Sigmoid colon (tissue), 7 donors: ENCODE results near the gene FUT2. TPM values are rescaled to one million over a fixed set of nuclear protein-coding genes. Genes with fewer than 3 reads are reported as not detected.
"Not testable (repeated sequence)": the region's sequence is repeated elsewhere in the genome, so short reads cannot be mapped to it uniquely, and the experiment has no call there.

Experiments
- DNase-seq: peaks from one replicate; pipeline ENCODE4 v3.0.0-alpha.2; 2019
- H3K27ac ChIP-seq, 4 donors: fragments of 200-600 bp; sonication (generic); one replicate each; pipeline ENCODE4 v1.5.1; 2016 to 2019; ENCODE audit warnings: mild to moderate bottlenecking in 1 of 4
- H3K27me3 ChIP-seq, 3 donors: fragments of 200-600 bp; sonication (generic); one replicate each; pipeline ENCODE4 v1.5.1; 2019; ENCODE audit warnings: mild to moderate bottlenecking in 1 of 3
- H3K36me3 ChIP-seq, 4 donors: fragments of 200-600 bp; sonication (generic); one replicate each; pipeline ENCODE4 v1.5.1; 2016 to 2019
- H3K4me1 ChIP-seq, 4 donors: fragments of 200-600 bp; sonication (generic); one replicate each; pipeline ENCODE4 v1.5.1; 2017 to 2019
- H3K4me3 ChIP-seq, 4 donors: fragments of 200-600 bp; sonication (generic); one replicate each; pipeline ENCODE4 v1.5.1; 2017 to 2019; ENCODE audit warnings: mild to moderate bottlenecking in 2 of 4, moderate library complexity in 1 of 4
- H3K9me3 ChIP-seq, 4 donors: fragments of 200-600 bp in 3 of 4; sonication (generic) in 3 of 4; one replicate each; pipeline versions ENCODE4 v1.5.1 to v1.6.1; 2013 to 2019
- EP300 ChIP-seq, 4 donors: sonication (generic); formaldehyde crosslinking; IDR thresholded peaks; one replicate each; pipeline ENCODE4 v1.6.1; 2017; ENCODE audit warnings: antibody characterized with exemption in 4 of 4
- POLR2A ChIP-seq, 2 donors: fragments of 450-650 bp; IDR thresholded peaks; one replicate each; pipeline ENCODE4 v1.6.1; 2016; ENCODE audit warnings: antibody characterized with exemption in 2 of 2, mild to moderate bottlenecking in 2 of 2, moderate library complexity in 2 of 2
- POLR2AphosphoS5 ChIP-seq, 4 donors: sonication (generic); formaldehyde crosslinking; IDR thresholded peaks; one replicate each; pipeline ENCODE4 v1.6.1; 2017; ENCODE audit warnings: antibody characterized with exemption in 4 of 4
- WGBS, 2 donors: extraction: QIAGEN DNeasy Blood & Tissue Kit; methylation state at CpG; one replicate each; pipeline ENCODE4 v1.1.7; 2013; 5-methylcytosine and 5-hydroxymethylcytosine counted together
- intact Hi-C: fragments of 100-400 bp; cut with DNase I; formaldehyde crosslinking; loops from one replicate; pipeline ENCODE4 v1.15.1; 2023
- polyA plus RNA-seq, 3 donors: library from polyadenylated mRNA; stranded (reverse); fragments of 200-250 nt; gene quantifications; one replicate each; pipeline ENCODE4 v1.2.3, GENCODE V29; 2013
- total RNA-seq, 4 donors: library from RNA; depleted of rRNA; stranded (reverse); fragments of >200 nt; gene quantifications; one replicate each; pipeline ENCODE4 v1.1.0, GENCODE V29; 2016
- TF ChIP-seq, protein P1 (sequence below), 4 experiments: fragments of 450-650 bp in 3 of 4; fragments of 200-600 bp in 1 of 4; IDR thresholded peaks; one replicate each; pipeline ENCODE4 v1.5.1; 2016 to 2019; ENCODE audit warnings: antibody characterized with exemption in 4 of 4, mild to moderate bottlenecking in 3 of 4, moderate library complexity in 2 of 4
- donor health status: healthy with polysubstance abuse.
- donor health status: Bipolar disorder and iron deficiency.
- donor health status: healthy.

The FUT2 gene
- total and polyA plus RNA-seq, 7 donors, result 37.2 to 62.7 (median 59.4) TPM; not detected in 4

DNA sequence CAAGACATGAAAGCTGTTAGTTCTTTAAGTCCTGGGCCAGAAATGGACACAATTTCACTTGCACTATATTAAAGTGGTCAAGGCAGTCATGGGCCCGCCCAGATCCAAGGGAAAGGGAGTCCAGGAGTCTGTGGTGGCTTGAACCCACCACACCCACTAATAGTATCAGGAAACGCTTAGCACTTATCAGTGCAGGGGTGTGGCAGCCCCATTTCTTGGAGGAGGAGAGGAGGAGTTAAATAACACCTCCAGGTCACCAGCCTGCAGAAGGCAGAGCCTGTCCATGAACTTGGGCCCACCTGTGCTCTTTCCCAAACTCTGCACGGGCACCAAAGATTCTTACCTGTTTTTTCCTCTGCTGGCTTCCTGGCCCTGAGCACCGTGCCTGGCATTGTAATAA, 17.6 kb upstream of the FUT2 start:
- WGBS, 2 donors, result 15 to 66% methylated on average over 4 of the region's 4 CpGs
- peaks cover 0 to 12% (median 9%) of the 10 kb centered on the region in 4 donors for H3K4me1 ChIP-seq
- no peaks in the 10 kb centered on the region for H3K36me3 ChIP-seq
- H3K27ac ChIP-seq, result no peak overlapping the region
- no peak overlapping the region for H3K4me3 ChIP-seq
- TF ChIP-seq, protein P1, sequence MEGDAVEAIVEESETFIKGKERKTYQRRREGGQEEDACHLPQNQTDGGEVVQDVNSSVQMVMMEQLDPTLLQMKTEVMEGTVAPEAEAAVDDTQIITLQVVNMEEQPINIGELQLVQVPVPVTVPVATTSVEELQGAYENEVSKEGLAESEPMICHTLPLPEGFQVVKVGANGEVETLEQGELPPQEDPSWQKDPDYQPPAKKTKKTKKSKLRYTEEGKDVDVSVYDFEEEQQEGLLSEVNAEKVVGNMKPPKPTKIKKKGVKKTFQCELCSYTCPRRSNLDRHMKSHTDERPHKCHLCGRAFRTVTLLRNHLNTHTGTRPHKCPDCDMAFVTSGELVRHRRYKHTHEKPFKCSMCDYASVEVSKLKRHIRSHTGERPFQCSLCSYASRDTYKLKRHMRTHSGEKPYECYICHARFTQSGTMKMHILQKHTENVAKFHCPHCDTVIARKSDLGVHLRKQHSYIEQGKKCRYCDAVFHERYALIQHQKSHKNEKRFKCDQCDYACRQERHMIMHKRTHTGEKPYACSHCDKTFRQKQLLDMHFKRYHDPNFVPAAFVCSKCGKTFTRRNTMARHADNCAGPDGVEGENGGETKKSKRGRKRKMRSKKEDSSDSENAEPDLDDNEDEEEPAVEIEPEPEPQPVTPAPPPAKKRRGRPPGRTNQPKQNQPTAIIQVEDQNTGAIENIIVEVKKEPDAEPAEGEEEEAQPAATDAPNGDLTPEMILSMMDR (IDR thresholded peaks at IDR 0.05), result no peak
- TF ChIP-seq POLR2A (IDR thresholded peaks at IDR 0.05) (no peak), EP300 (IDR thresholded peaks at IDR 0.05) (no peak), POLR2AphosphoS5 (IDR thresholded peaks at IDR 0.05) (no peak)
- no peaks in the 10 kb centered on the region for H3K27me3 ChIP-seq
- intact Hi-C loops, result no loop called here
- no peaks in the 10 kb centered on the region for H3K9me3 ChIP-seq
- DNase-seq, result no peak

- intact Hi-C loops, H3K36me3 ChIP-seq, H3K9me3 ChIP-seq, H3K27me3 ChIP-seq, H3K27ac ChIP-seq, H3K4me3 ChIP-seq, DNase-seq: not testable (repeated sequence)
- 95 to 96% methylated on average over 19 of the region's 19 CpGs for WGBS, 2 donors
- peaks cover 0 to 12% (median 8%) of the 10 kb centered on the region in 4 donors for H3K4me1 ChIP-seq
These were observed 15.8 kb upstream of the FUT2 start for GRCh38 chr19:48680006-48680405.

DNA sequence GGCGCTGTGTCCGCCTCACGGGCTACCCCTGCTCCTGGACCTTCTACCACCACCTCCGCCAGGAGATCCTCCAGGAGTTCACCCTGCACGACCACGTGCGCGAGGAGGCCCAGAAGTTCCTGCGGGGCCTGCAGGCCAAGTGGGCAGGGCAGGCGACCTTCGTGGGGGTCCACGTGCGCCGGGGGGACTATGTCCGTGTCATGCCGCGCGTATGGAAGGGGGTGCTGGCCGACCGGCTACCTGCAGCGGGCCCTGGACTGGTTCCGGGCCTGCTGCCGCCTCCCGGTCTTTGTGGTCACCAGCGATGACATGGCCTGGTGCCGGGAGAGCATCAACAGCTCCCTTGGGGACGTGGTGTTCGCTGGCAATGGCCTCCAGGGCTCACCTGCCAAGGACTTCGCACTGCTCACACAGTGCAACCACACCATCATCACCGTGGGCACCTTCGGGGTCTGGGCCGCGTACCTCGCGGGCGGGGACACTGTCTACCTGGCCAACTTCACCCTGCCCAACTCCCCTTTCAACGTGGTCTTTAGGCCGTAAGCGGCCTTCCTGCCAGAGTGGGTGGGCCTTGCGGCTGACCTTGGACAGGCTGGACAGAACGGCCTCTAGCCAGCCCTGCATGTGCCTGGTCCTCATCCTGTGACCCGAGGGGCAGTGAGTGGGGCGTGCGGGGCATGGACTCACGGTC, 15.2 kb upstream of the FUT2 start:
- no peak overlapping the region for H3K27ac ChIP-seq
- H3K4me3 ChIP-seq, result no peak overlapping the region
- intact Hi-C loops, result no loop called here
- H3K9me3 ChIP-seq, result no peaks in the 10 kb centered on the region
- no peak for DNase-seq
- TF ChIP-seq, protein P1 (IDR thresholded peaks at IDR 0.05), result no peak
- TF ChIP-seq POLR2A (IDR thresholded peaks at IDR 0.05) (no peak), POLR2AphosphoS5 (IDR thresholded peaks at IDR 0.05) (no peak), EP300 (IDR thresholded peaks at IDR 0.05) (no peak)
- no peaks in the 10 kb centered on the region for H3K36me3 ChIP-seq
- WGBS, 2 donors, result 91 to 92% methylated on average over 45 of the region's 45 CpGs
- no peaks in the 10 kb centered on the region for H3K27me3 ChIP-seq
- peaks cover 0 to 6% (median 2%) of the 10 kb centered on the region in 4 donors for H3K4me1 ChIP-seq

- intact Hi-C loops, result no loop called here
- no peaks in the 10 kb centered on the region for H3K27me3 ChIP-seq
- 73 to 83% methylated on average over 7 of the region's 7 CpGs for WGBS, 2 donors
- no peak for DNase-seq
- H3K4me1 ChIP-seq, result peaks cover 0 to 3% (median 0%) of the 10 kb centered on the region in 4 donors
- H3K36me3 ChIP-seq, result no peaks in the 10 kb centered on the region
- no peak overlapping the region for H3K27ac ChIP-seq
- H3K9me3 ChIP-seq, result no peaks in the 10 kb centered on the region
- H3K4me3 ChIP-seq, result no peak overlapping the region
- no peak for TF ChIP-seq POLR2AphosphoS5 (IDR thresholded peaks at IDR 0.05)
- no peak for TF ChIP-seq POLR2A (IDR thresholded peaks at IDR 0.05)
- TF ChIP-seq, protein P1 (IDR thresholded peaks at IDR 0.05), result no peak
- no peak for TF ChIP-seq EP300 (IDR thresholded peaks at IDR 0.05)
These were observed 14.7 kb upstream of the FUT2 start for GRCh38 chr19:48681127-48681470.

- intact Hi-C loops, result no loop called here
- Histone ChIP-seq H3K27ac (no peak overlapping the region), H3K36me3 (no peaks in the 10 kb centered on the region), H3K9me3 (no peaks in the 10 kb centered on the region), H3K27me3 (no peaks in the 10 kb centered on the region), H3K4me3 (peak overlapping the region in 2 of 4 donors; percentile 20 to 31), H3K4me1 (peaks cover 0 to 3% (median 0%) of the 10 kb centered on the region in 4 donors)
- DNase-seq, result no peak
- no peak for TF ChIP-seq POLR2AphosphoS5 (IDR thresholded peaks at IDR 0.05)
- 67 to 82% methylated on average over 11 of the region's 11 CpGs for WGBS, 2 donors
These were observed 12.4 kb upstream of the FUT2 start for GRCh38 chr19:48683349-48683748.

GRCh38 chr19:48685583-48685982, 10.2 kb upstream of the FUT2 start:
- no peak overlapping the region for H3K27ac ChIP-seq
- H3K4me1 ChIP-seq, result peaks cover 0 to 11% (median 0%) of the 10 kb centered on the region in 4 donors
- intact Hi-C loops, result no loop called here

More at GRCh38 chr19:48685583-48685982, 10.2 kb upstream of the FUT2 start:
- Histone ChIP-seq H3K4me3 (no peak overlapping the region), H3K27me3 (no peaks in the 10 kb centered on the region), H3K9me3 (no peaks in the 10 kb centered on the region), H3K36me3 (no peaks in the 10 kb centered on the region)
- no peak for DNase-seq
- TF ChIP-seq POLR2A (IDR thresholded peaks at IDR 0.05), result no peak
- no peak for TF ChIP-seq POLR2AphosphoS5 (IDR thresholded peaks at IDR 0.05)
- TF ChIP-seq EP300 (IDR thresholded peaks at IDR 0.05), result no peak
- TF ChIP-seq, protein P1 (IDR thresholded peaks at IDR 0.05), result no peak
- 60 to 73% methylated on average over 9 of the region's 9 CpGs for WGBS, 2 donors
